IPS-18a (cell line): Measurements from ENCODE around the gene GRIFIN.

Experiments used
- H3K27ac ChIP-seq: one replicate; pipeline ENCODE4 v1.5.1; 2013; ENCODE audit warnings: low read length
- H3K27me3 ChIP-seq: one replicate; pipeline ENCODE4 v1.6.1; 2013; ENCODE audit warnings: mild to moderate bottlenecking, low read length; ENCODE audit not compliant: control insufficient read depth, insufficient read depth
- H3K36me3 ChIP-seq: one replicate; pipeline ENCODE4 v1.6.1; 2013; ENCODE audit warnings: low read depth, low read length; ENCODE audit not compliant: control insufficient read depth
- H3K4me1 ChIP-seq: one replicate; pipeline ENCODE4 v1.6.1; 2013; ENCODE audit warnings: low read depth, low read length; ENCODE audit not compliant: control insufficient read depth
- H3K4me3 ChIP-seq: one replicate; pipeline ENCODE4 v1.5.1; 2013; ENCODE audit warnings: low read length
- H3K9ac ChIP-seq: one replicate; pipeline ENCODE4 v1.6.1; 2013; ENCODE audit warnings: mild to moderate bottlenecking, low read length, moderate library complexity
- H3K9me3 ChIP-seq: one replicate; pipeline ENCODE4 v1.6.1; 2013; ENCODE audit warnings: low read depth, low read length; ENCODE audit not compliant: control insufficient read depth

The GRIFIN gene

GRCh38 chr7:2482725-2483451, 6.7 kb upstream of the GRIFIN start:
- H3K4me3 ChIP-seq = no peak overlapping the region
- no peaks in the 10 kb centered on the region for H3K4me1 ChIP-seq
- H3K9ac ChIP-seq = no peak overlapping the region
- no peak overlapping the region for H3K27ac ChIP-seq
- H3K27me3 ChIP-seq = no peaks in the 10 kb centered on the region
- H3K9me3 ChIP-seq = no peaks in the 10 kb centered on the region
- no peaks in the 10 kb centered on the region for H3K36me3 ChIP-seq

GRCh38 chr7:2481195-2481594, 5.0 kb upstream of the GRIFIN start:
- H3K27me3 ChIP-seq = no peaks in the 10 kb centered on the region
- H3K9ac ChIP-seq = no peak overlapping the region
- H3K27ac ChIP-seq = no peak overlapping the region
- no peaks in the 10 kb centered on the region for H3K9me3 ChIP-seq
- no peak overlapping the region for H3K4me3 ChIP-seq
- peaks cover 5% of the 10 kb centered on the region for H3K4me1 ChIP-seq
- H3K36me3 ChIP-seq = no peaks in the 10 kb centered on the region

- no peaks in the 10 kb centered on the region for H3K27me3 ChIP-seq
- no peak overlapping the region for H3K4me3 ChIP-seq
- no peaks in the 10 kb centered on the region for H3K9me3 ChIP-seq
- peaks cover 5% of the 10 kb centered on the region for H3K4me1 ChIP-seq
- H3K27ac ChIP-seq = no peak overlapping the region
- no peak overlapping the region for H3K9ac ChIP-seq
- no peaks in the 10 kb centered on the region for H3K36me3 ChIP-seq
These were observed 3.8 kb upstream of the GRIFIN start for GRCh38 chr7:2480070-2480408.

- H3K9me3 ChIP-seq = no peaks in the 10 kb centered on the region
- H3K4me1 ChIP-seq = peaks cover 5% of the 10 kb centered on the region
- no peaks in the 10 kb centered on the region for H3K27me3 ChIP-seq
- no peak overlapping the region for H3K27ac ChIP-seq
- no peaks in the 10 kb centered on the region for H3K36me3 ChIP-seq
- no peak overlapping the region for H3K9ac ChIP-seq
- no peak overlapping the region for H3K4me3 ChIP-seq
These were observed 3.3 kb upstream of the GRIFIN start for GRCh38 chr7:2479276-2480069.

- H3K27me3 ChIP-seq = no peaks in the 10 kb centered on the region
These were observed 2.6 kb upstream of the GRIFIN start for GRCh38 chr7:2478800-2479199.

GRCh38 chr7:2478399-2478785, 2.2 kb upstream of the GRIFIN start:
- Histone ChIP-seq H3K9me3 (no peaks in the 10 kb centered on the region), H3K9ac (no peak overlapping the region)

More at GRCh38 chr7:2478800-2479199, 2.6 kb upstream of the GRIFIN start:
- Histone ChIP-seq H3K27ac (no peak overlapping the region), H3K9me3 (no peaks in the 10 kb centered on the region), H3K4me1 (peaks cover 5% of the 10 kb centered on the region), H3K9ac (no peak overlapping the region), H3K4me3 (no peak overlapping the region), H3K36me3 (no peaks in the 10 kb centered on the region)

GRCh38 chr7:2477447-2478398, 1.5 kb upstream of the GRIFIN start:
- Histone ChIP-seq H3K36me3 (no peaks in the 10 kb centered on the region), H3K4me1 (peaks cover 5% of the 10 kb centered on the region), H3K27ac (no peak overlapping the region), H3K9ac (no peak overlapping the region), H3K9me3 (no peaks in the 10 kb centered on the region), H3K27me3 (no peaks in the 10 kb centered on the region), H3K4me3 (no peak overlapping the region)

More at GRCh38 chr7:2478399-2478785, 2.2 kb upstream of the GRIFIN start:
- Histone ChIP-seq H3K36me3 (no peaks in the 10 kb centered on the region), H3K4me3 (no peak overlapping the region), H3K27me3 (no peaks in the 10 kb centered on the region), H3K27ac (no peak overlapping the region), H3K4me1 (peaks cover 5% of the 10 kb centered on the region)

GRCh38 chr7:2476776-2477446, 713 bp upstream of the GRIFIN start:
- no peaks in the 10 kb centered on the region for H3K27me3 ChIP-seq
- H3K4me3 ChIP-seq = no peak overlapping the region
- H3K9me3 ChIP-seq = no peaks in the 10 kb centered on the region
- no peak overlapping the region for H3K27ac ChIP-seq
- no peaks in the 10 kb centered on the region for H3K36me3 ChIP-seq
- peaks cover 5% of the 10 kb centered on the region for H3K4me1 ChIP-seq
- H3K9ac ChIP-seq = no peak overlapping the region

GRCh38 chr7:2475678-2476015, 551 bp downstream of the GRIFIN start:
- Histone ChIP-seq H3K4me3 (no peak overlapping the region), H3K27me3 (no peaks in the 10 kb centered on the region), H3K36me3 (no peaks in the 10 kb centered on the region), H3K9ac (no peak overlapping the region), H3K27ac (no peak overlapping the region), H3K4me1 (peaks cover 5% of the 10 kb centered on the region), H3K9me3 (no peaks in the 10 kb centered on the region)

- H3K9ac ChIP-seq = no peak overlapping the region
- no peaks in the 10 kb centered on the region for H3K36me3 ChIP-seq
- no peaks in the 10 kb centered on the region for H3K27me3 ChIP-seq
- no peak overlapping the region for H3K27ac ChIP-seq
- peaks cover 5% of the 10 kb centered on the region for H3K4me1 ChIP-seq
- no peak overlapping the region for H3K4me3 ChIP-seq
- H3K9me3 ChIP-seq = no peaks in the 10 kb centered on the region
These were observed 1.2 kb downstream of the GRIFIN start for GRCh38 chr7:2474813-2475677.
